NB4 (cell line): Measurements from ENCODE around the gene RASD1.

ENCODE experiments used
- CTCF ChIP-seq: IDR thresholded peaks from one replicate; pipeline ENCODE4 v1.5.1; 2012; ENCODE audit warnings: low read depth, low read length
- MAX ChIP-seq: IDR thresholded peaks from 2 replicates; pipeline ENCODE4 v1.6.1; 2011; ENCODE audit warnings: low read depth, low read length
- MYC ChIP-seq: IDR thresholded peaks from 2 replicates; pipeline ENCODE4 v1.6.1; 2011; ENCODE audit warnings: low read depth, low read length
- POLR2A ChIP-seq: IDR thresholded peaks from 2 replicates; pipeline ENCODE4 v1.6.1; 2011; ENCODE audit warnings: mild to moderate bottlenecking; ENCODE audit not compliant: insufficient read length; ENCODE audit errors: extremely low read depth

- TF ChIP-seq CTCF: no peak
- TF ChIP-seq MAX: no peak
- TF ChIP-seq POLR2A: no peak
- TF ChIP-seq MYC: no peak
Measured at GRCh38 chr17:17484451-17484899, 11.7 kb downstream of the RASD1 start.
